Measurements from ENCODE around the gene ZSCAN12. TPM values are rescaled to one million over a fixed set of nuclear protein-coding genes. Genes with fewer than 3 reads are reported as not detected.

ZSCAN12 gene
- total and polyA plus RNA-seq, 11 donors = 0.99 to 4.0 (median 2.7) TPM

Other genes with a start within 250 kb of the ZSCAN12 start
- 10 to 100 TPM in 2 of 9 donors, 1 to 10 TPM in 7; 6.8 to 12.6 (median 7.9) TPM for gene ZSCAN9, start 174.5 kb downstream of the ZSCAN12 start, total RNA-seq
- gene ZSCAN9, start 174.5 kb downstream of the ZSCAN12 start, polyA plus RNA-seq = 10 to 100 TPM in 1 of 2 donors, 1 to 10 TPM in 1; 5.8 to 10.2 TPM
- 1 to 10 TPM; 2.1 to 5.0 (median 2.5) TPM for gene ZKSCAN4, start 147.5 kb downstream of the ZSCAN12 start, total RNA-seq
- 1 to 10 TPM; 1.5 to 2.2 TPM for gene ZKSCAN4, start 147.5 kb downstream of the ZSCAN12 start, polyA plus RNA-seq
- 1 to 10 TPM; 3.3 to 8.4 (median 5.2) TPM for gene NKAPL, start 140.4 kb downstream of the ZSCAN12 start, total RNA-seq
- gene NKAPL, start 140.4 kb downstream of the ZSCAN12 start, polyA plus RNA-seq = 1 to 10 TPM; 5.8 to 7.2 TPM
- gene ZSCAN26, start 132.6 kb downstream of the ZSCAN12 start, total RNA-seq = 10 to 100 TPM in 8 of 9 donors, 1 to 10 TPM in 1; 9.8 to 16.4 (median 12.2) TPM
- 1 to 10 TPM; 8.1 to 8.3 TPM for gene ZSCAN26, start 132.6 kb downstream of the ZSCAN12 start, polyA plus RNA-seq
- gene PGBD1, start 118.2 kb downstream of the ZSCAN12 start, total RNA-seq = 1 to 10 TPM; 2.5 to 3.8 (median 2.9) TPM
- 1 to 10 TPM; 1.7 to 4.6 TPM for gene PGBD1, start 118.2 kb downstream of the ZSCAN12 start, polyA plus RNA-seq
- 10 to 100 TPM in 5 of 9 donors, 1 to 10 TPM in 4; 7.5 to 22.0 (median 10.7) TPM for gene ZSCAN31, start 63.6 kb downstream of the ZSCAN12 start, total RNA-seq
- 1 to 10 TPM; 3.3 to 5.4 TPM for gene ZSCAN31, start 63.6 kb downstream of the ZSCAN12 start, polyA plus RNA-seq
- gene ZKSCAN3, start 49.8 kb downstream of the ZSCAN12 start, total RNA-seq = 1 to 10 TPM; 2.8 to 7.9 (median 5.6) TPM
- 1 to 10 TPM; 1.5 to 1.8 TPM for gene ZKSCAN3, start 49.8 kb downstream of the ZSCAN12 start, polyA plus RNA-seq
- 1 to 10 TPM in 6 of 9 donors, under 1 TPM in 3; 0.48 to 2.1 (median 1.6) TPM for gene ZSCAN23, start 43.7 kb upstream of the ZSCAN12 start, total RNA-seq
- gene ZSCAN23, start 43.7 kb upstream of the ZSCAN12 start, polyA plus RNA-seq = under 1 TPM; 0.42 to 0.93 TPM
- gene GPX6, start 116.0 kb upstream of the ZSCAN12 start, total RNA-seq = not detected
- not detected for gene GPX6, start 116.0 kb upstream of the ZSCAN12 start, polyA plus RNA-seq
- not detected for gene GPX5, start 126.1 kb upstream of the ZSCAN12 start, total RNA-seq
- gene GPX5, start 126.1 kb upstream of the ZSCAN12 start, polyA plus RNA-seq = not detected